ENCODE measurements around the gene IL11RA. TPM values are rescaled to one million over a fixed set of nuclear protein-coding genes. Genes with fewer than 3 reads are reported as not detected.
A peak's percentile ranks its signal among the peaks of the same experiment; 100 is the strongest.

Gene IL11RA
- total RNA-seq, 1 donor from 2014 or later = 32.9 TPM

- Mint-ChIP-seq H3K9me3 (ENCODE audit: low read depth) (no peaks in the 10 kb centered on the region), H3K4me3 (ENCODE audit: unreplicated experiment) (no peak overlapping the region), H3K27ac (ENCODE audit: unreplicated experiment) (no peak overlapping the region), H3K4me1 (ENCODE audit: low read depth) (peaks cover 33% of the 10 kb centered on the region), H3K27me3 (ENCODE audit: low read depth) (no peaks in the 10 kb centered on the region), H3K36me3 (ENCODE audit: low read depth) (peaks cover 4% of the 10 kb centered on the region)
- DNase-seq (ENCODE audit: low spot score) = no peak
- TF ChIP-seq CTCF (IDR thresholded peaks at IDR 0.05) = no peak
These were observed 5.0 kb downstream of the IL11RA start for GRCh38 chr9:34656992-34657391.

GRCh38 chr9:34658461-34658860 is 6.5 kb downstream of the IL11RA start:
- Mint-ChIP-seq H3K4me3 (ENCODE audit: unreplicated experiment) (no peak overlapping the region), H3K27me3 (ENCODE audit: low read depth) (no peaks in the 10 kb centered on the region), H3K36me3 (ENCODE audit: low read depth) (peaks cover 4% of the 10 kb centered on the region), H3K27ac (ENCODE audit: unreplicated experiment) (no peak overlapping the region), H3K9me3 (ENCODE audit: low read depth) (no peaks in the 10 kb centered on the region), H3K4me1 (ENCODE audit: low read depth) (peaks cover 19% of the 10 kb centered on the region)
- DNase-seq (ENCODE audit: low spot score) = peak; percentile 85
- no peak for TF ChIP-seq CTCF (IDR thresholded peaks at IDR 0.05)

GRCh38 chr9:34659592-34660253 is 7.7 kb downstream of the IL11RA start:
- H3K27ac Mint-ChIP-seq (ENCODE audit: unreplicated experiment) = no peak overlapping the region
- no peak overlapping the region for H3K4me3 Mint-ChIP-seq (ENCODE audit: unreplicated experiment)
- H3K27me3 Mint-ChIP-seq (ENCODE audit: low read depth) = no peaks in the 10 kb centered on the region
- TF ChIP-seq CTCF (IDR thresholded peaks at IDR 0.05) = no peak
- H3K4me1 Mint-ChIP-seq (ENCODE audit: low read depth) = peaks cover 14% of the 10 kb centered on the region
- peaks cover 4% of the 10 kb centered on the region for H3K36me3 Mint-ChIP-seq (ENCODE audit: low read depth)
- no peak for DNase-seq (ENCODE audit: low spot score)
- H3K9me3 Mint-ChIP-seq (ENCODE audit: low read depth) = no peaks in the 10 kb centered on the region

- Mint-ChIP-seq H3K9me3 (ENCODE audit: low read depth) (no peaks in the 10 kb centered on the region), H3K36me3 (ENCODE audit: low read depth) (peaks cover 2% of the 10 kb centered on the region), H3K27me3 (ENCODE audit: low read depth) (no peaks in the 10 kb centered on the region), H3K4me1 (ENCODE audit: low read depth) (peaks cover 20% of the 10 kb centered on the region), H3K27ac (ENCODE audit: unreplicated experiment) (no peak within 1 kb of the TSS), H3K4me3 (ENCODE audit: unreplicated experiment) (no peak within 1 kb of the TSS)
- DNase-seq (ENCODE audit: low spot score) = no peak
- TF ChIP-seq CTCF (IDR thresholded peaks at IDR 0.05) = no peak
These were observed 10.7 kb downstream of the IL11RA start, which contains the start of gene CCL27 for GRCh38 chr9:34662526-34663302. Gene CCL27 (minus strand): TSS chr9:34662657. CDS start chr9:34662633, 24 bp downstream.

- no peak for DNase-seq (ENCODE audit: low spot score)
- no peak for TF ChIP-seq CTCF (IDR thresholded peaks at IDR 0.05)
- no peak overlapping the region for H3K27ac Mint-ChIP-seq (ENCODE audit: unreplicated experiment)
These were observed 11.3 kb downstream of the IL11RA start for GRCh38 chr9:34663303-34663605.

More at GRCh38 chr9:34663303-34663605, 11.3 kb downstream of the IL11RA start:
- no peak overlapping the region for H3K4me3 Mint-ChIP-seq (ENCODE audit: unreplicated experiment)
- peaks cover 20% of the 10 kb centered on the region for H3K4me1 Mint-ChIP-seq (ENCODE audit: low read depth)
- peaks cover 2% of the 10 kb centered on the region for H3K36me3 Mint-ChIP-seq (ENCODE audit: low read depth)
- no peaks in the 10 kb centered on the region for H3K27me3 Mint-ChIP-seq (ENCODE audit: low read depth)
- no peaks in the 10 kb centered on the region for H3K9me3 Mint-ChIP-seq (ENCODE audit: low read depth)

All from chondrocyte (in vitro differentiated cells).